Cerebellar nuclear complex (tissue), 1 donor: Measurements from ENCODE around the gene ZNF865.

ENCODE experiments used
- DNase-seq, 2 experiments: peaks; one replicate each; lab custom pipeline; 2025; lab: John Stamatoyannopoulos, UW

The ZNF865 gene

DNA sequence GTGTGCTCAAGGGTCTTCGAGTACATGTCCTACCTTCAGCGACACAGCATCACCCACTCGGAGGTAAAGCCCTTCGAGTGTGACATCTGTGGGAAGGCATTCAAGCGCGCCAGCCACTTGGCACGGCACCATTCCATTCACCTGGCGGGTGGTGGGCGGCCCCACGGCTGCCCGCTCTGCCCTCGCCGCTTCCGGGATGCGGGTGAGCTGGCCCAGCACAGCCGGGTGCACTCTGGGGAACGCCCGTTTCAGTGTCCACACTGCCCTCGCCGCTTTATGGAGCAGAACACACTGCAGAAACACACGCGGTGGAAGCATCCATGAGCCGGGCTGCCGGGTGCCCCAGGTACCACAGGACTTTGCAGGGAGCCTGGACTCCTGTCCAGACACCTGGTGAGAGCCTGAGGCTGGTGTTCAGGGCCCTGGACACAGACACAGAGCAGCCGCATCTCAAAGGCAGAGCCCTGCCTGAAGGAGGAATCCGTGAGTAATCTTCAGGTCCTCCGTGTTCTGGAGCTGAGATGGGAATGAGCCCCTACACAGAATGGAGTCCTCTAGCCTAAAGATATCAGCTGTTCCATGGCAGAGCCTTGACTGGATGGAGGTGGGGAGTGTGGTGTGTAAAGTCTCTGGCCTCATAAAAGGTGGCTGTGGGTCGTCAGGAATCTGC, 39.5 kb downstream of the ZNF865 start:
- DNase-seq: no peak

DNA sequence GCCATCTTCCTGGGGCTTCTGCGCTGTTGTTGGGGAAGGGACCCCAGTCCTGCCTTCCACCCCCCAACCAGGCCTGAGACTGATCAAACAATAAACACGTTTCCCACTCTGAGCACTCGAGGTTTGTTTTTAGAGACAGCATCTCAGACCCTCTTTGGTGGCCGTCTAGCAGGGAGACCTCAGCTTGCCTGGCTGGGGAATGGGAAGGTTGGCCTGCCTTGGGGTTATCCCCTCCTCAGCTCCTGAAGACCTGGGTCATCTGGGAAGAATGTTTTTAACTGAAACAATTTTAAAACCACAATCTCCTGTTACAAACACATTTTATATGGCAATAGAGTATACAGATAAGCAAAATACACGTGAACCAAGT, 40.0 kb downstream of the ZNF865 start:
- no peak for DNase-seq

DNA sequence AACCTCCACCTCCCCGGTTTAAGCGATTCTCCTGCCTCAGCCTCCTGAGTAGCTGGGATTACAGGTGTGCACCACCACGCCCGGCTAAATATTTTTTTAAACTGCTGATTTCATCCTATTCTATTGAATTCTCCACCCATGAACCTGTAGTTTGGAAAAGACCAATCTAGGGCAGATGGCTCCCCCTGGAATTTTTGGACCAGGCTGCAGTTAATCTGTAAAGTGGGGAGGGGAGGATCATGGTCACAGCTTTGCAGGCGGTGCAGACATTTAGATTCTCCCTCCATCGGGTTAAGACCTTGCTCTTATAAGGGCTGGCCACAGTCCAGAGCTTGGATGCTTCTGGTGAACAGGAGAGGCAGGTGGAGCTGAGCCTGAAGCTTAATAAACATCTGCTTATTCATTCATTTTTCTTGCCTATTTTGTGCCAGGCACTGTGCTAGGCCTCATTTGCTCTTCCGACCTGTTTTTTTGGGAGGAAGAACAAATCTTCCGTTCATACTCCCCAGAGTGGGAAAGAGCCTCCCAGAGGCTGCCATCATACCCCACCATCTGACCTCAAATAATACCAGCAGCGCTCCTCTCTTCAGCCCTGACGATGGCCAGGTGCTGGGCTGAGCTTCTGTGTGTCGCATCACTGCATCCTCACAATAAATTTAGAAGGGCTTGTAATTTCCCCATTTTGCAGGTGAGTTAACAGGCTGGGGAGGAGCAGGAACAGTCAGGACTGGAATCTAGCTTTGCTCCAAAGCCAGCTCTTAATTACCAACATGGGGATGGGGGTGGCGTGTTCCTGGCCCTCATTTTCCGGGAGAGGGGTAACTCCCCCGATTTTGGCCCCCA, 41.7 kb downstream of the ZNF865 start:
- no peak for DNase-seq

DNA sequence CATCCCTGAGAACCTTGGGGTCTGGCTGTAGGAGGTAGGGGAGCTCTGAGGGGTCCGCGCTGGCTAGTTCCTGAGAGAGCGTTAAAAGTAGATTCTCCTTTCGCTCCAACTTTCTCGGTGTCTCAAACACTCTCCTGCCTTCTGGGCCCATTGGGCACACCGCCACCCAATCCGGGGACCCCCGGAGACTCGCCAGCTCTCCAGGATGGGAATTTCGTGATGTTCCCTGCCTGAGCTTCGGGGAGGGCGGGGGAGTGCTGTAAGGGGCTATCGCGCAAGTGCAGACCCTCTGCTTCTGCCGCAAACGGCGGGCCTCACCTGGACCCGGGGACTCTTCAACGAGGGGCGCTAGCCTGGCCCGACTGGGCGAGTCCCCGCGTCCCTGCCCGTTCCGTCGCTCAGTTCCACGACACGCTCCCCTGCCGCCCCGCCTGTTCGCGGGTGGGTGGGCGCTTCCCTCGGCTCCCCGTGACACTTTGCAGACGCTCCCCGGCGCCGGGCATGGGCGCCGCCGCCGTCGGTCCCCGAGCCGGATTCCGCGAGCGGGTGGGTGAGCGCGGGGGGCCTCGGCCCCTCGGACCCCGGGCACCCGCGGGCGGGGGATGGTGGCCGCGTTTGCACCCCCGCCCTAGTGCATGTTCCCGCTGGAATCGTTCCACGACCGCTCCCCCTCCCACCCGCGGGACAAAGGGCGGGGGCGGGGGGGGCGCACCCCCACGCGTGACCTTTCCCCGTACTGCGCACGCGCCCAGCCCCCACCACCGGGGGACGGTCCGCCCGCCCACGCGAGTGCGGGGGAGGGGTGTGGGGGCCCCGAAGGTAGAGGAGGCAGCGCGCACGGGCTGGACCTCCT, 42.5 kb downstream of the ZNF865 start, which contains the start of gene CCDC106:
CCDC106 (plus strand) TSS at position 481 of the 853 bp plus-strand sequence. CDS start 835 bp downstream, outside the sequence.
- DNase-seq: peak in 1 of 2 experiments; percentile 35

DNA sequence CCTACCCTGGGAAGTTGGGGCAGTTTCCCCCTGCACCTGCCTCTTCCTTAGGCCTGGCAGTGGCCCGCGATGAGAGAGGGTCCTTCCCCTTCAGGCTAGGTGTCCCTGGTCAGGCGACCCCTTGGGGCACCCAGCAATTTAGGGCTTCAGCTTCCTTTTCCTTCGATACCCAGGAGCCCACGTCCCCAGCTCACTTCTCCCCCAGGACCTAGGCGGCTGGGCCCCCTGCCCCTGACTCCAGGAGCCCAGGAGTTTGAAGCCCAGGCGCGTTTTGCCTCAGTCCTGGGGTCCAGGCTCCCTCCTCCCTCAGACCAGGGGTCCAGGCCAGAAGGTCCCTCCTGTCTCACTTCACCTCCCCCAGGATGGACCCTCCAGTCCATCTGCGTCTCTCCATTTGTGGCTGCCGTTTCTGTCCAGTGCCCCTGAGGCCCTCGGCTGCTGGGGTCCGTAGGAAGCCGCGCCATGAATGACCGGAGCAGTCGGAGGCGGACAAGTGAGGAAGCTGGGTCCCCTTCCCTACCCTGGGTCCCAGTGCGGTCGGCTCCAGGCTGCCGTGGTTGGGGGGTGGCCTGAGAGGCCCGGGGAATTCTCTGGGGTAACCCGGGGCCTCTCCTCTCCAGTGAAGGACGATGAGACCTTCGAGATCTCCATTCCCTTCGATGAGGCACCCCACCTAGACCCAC, 43.3 kb downstream of the ZNF865 start:
- DNase-seq: no peak

DNA sequence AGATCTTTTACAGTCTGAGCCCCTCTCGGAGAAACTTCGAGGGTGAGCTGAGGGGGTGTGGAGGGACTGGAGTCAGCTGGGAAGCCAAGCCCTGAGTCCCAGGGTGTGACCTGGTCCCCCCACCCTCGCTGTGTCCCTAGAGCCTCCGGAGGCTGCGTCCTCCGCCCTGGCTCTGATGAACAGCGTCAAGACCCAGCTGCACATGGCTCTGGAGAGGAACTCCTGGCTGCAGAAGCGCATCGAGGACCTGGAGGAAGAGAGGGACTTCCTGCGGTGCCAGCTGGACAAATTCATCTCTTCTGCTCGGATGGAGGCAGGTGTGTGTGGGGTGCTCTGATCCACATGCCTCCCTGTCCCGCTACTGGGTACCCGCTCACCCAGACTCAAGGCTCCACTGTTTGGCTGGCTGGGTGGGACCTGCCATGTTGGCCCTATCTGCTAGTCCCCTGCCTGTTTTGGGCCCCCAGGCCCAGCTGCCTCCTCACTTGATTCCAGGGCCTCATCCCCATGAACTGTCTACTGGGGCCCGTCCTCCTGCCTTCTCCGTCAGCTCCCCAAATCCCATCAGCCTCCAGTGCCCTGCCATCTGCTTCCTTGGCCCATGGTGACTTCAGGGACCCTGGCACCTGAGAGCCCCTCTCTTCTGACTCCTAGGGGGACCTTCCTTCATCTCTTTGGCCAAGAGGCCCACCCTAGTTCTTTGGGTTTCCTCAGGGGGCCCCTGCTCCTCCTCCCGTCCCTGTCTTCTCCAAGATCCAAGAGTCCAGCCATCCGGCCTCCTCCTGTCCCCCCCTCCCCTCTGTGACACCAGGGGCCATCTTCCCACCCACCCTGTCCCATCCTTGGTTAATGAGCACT, 44.0 kb downstream of the ZNF865 start:
- no peak for DNase-seq

DNA sequence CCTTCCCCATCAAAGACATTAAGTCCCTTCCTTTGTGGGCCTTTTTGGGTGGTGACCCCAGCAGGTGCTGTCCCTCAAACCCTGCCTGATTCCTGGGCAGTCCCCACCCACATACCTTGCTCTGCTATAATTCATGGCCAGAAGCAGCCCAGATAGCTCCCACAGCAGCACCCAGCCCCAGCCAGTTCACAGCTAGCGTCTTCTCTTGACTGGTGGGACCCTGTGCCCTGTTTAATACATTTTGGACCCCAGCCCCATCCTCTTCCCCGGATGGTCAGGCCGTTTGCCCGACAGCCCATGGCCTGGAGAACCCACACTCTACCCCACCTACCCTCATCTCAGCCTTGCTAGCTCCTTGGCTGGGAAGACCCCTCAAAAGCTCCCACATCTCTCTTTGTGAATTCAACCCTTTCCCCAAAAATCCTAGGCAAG, 44.7 kb downstream of the ZNF865 start:
- no peak for DNase-seq

DNA sequence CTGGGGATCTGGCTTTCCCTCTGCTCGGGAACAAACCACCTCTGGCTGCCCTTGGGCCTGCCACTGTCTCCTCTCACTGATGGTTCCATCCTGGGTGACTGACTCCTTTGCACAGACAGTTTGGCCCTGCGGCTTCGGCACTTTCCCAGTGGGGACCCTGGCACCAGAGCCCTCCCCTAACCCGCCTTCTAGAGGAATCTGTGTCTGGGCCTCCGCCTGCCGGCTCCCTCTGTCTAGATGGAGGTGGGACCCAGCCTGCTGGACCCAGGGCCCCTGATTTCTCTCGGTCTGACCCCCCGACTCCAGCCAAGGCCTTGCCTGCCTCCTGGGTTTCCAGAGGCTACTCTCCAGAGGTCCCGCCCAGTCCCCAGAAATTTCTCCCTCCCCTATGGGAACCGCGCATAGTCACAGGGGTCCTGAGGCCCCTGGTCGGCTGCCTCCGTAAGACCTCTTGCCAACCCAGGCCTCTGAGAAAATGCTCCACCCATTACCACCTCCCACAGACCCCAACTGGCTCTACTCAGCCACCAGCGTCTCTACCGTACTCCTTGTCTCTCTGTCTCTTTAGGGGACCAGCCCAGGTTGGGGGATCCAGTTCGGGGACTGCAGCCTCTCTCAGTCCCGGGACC, 45.3 kb downstream of the ZNF865 start:
- DNase-seq: no peak

DNA sequence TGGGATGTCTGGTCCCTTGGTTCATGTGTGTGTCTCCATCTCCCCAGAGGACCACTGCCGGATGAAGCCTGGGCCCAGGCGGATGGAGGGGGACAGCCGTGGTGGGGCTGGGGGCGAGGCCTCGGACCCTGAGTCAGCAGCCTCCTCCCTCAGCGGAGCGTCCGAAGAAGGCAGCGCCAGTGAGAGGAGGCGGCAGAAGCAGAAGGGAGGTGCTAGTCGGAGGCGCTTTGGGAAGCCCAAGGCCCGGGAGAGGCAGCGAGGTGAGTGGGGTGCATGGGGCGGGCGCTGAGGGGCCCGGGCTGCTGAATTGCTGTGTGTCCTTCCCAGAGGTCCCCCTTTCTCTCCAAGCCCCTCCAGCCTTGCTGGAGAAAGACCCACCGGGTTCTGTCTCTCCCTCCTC, 45.8 kb downstream of the ZNF865 start:
- DNase-seq: no peak

DNA sequence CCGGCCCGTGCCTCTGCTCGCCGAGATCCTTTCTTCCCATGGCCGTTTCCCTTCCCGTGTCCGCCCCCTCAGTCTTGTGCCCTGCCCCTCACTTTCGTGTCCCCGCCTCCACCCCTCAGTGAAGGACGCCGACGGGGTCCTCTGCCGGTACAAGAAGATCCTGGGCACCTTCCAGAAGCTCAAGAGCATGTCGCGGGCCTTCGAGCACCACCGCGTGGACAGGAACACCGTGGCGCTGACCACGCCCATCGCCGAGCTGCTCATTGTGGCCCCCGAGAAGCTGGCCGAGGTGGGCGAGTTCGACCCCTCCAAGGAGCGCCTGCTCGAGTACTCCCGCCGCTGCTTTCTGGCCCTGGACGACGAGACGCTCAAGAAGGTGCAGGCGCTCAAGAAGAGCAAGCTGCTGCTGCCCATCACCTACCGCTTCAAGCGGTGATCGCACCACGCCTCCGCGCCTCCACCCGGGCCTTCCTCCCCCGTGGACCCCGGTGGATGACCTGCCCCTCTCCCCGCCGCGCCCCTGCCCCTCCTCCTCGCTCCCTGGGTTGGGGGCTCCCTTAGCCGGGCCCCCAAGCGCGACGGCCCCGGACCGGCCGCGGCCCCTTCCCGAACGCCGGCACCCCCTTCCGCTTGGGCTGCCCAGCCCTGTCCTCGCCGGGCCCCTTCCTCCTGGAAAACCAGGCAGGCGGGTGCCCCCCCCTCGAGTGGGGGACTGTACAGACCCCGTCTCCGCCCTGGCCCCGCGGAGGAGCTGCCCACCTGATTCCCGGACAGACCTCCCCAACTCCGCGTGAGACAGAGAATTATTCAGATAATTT, 47.1 kb downstream of the ZNF865 start:
- DNase-seq: no peak

DNA sequence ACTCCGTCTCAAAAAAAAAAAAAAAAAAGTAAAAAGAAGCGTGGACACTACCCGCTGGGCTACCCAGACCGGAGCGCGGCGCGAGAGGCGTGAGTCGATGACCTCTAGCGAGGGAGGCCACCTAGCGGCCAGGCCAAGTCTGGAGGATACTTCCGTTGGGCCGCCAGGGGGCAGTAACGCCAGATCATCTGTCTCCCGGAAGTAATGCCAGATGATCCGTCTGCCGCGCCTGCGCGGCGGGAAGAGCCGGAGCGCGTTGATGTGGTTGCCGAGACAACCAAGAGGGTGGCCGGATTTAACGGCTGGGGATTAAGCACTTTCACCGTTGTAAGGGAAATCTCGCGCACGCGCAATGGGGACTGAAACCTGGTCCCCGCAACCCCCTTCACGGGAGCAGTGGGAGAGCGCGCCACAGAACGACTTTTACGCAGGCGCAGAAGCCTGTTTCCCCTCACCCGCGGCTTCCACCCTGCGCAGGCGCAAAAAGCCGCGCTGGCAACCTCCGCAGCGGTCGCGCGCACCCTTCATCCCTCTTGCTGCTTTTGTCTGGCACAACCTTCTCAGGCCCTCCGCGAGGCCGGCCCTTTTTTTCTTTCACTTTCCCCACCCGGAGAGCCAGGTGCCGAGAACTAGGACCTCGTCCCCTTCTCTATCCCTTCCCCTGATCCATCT, 48.3 kb downstream of the ZNF865 start:
- peak; percentile 67 to 94 for DNase-seq

DNA sequence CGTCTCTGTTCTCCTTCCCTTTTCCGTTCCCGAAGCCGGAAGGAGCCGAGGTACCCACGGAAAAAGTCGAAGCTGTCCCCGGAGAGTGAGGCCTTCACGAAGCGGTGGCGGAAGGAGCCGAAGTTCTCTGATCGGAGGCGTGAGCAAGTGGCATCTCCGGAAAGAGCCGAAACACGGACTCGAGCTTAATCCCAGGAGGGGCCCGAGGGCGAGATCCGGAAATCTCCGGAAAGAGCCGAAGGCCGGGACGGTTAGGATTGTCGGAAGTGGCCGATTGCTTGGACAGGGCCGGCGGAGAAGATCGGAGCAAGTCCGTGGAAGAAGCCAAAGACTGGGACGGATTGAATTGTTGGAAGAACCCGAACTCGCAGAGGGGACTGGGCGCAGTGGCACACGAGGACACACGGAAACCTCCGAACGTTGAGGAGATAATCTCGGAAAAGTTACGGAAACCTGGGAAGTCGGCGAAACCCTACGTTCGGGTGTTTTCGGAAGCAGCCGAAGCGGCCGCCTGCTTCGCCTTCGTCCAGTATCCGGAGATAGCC, 48.9 kb downstream of the ZNF865 start:
- peak; percentile 75 to 95 for DNase-seq

DNA sequence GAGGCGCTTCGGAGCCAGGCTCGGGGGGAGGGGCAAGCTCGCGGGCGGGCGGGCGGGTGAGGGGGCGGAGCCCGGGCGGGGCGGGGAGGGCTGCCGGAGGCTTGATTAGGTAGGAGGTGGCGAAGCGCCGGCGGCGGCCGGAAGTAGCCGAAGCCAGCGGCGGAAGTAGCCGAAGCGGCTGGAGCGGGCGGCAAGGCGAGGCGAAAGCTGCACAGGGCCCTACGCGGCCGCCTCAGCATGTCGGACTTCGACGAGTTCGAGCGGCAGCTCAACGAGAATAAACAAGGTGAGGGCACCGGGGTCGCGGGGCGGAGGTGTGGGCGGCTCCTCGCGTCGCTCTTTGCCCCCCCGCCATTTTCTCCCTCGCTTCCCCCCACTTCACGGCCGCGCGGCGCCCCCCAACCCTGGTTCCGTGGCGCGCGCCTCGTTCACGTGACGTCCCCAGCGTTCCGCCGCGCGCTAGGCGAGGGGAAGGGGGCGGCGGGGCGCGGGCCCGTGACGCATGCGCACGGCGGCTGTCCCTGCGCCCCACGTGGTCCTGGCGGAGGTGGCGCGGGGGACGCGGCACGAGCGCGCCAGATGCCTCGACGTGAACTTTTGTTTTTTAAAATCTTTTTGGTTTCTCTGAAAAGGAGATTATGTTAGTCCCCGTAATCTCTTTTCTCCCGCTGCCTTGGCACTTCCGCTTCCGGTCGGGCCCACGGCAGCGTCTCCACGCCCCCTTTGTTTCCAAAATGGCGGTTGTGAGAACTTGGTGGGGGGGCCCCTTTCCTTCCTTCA, 49.6 kb downstream of the ZNF865 start, which contains the start of gene U2AF2:
U2AF2 (plus strand) TSS at position 168 of the 780 bp plus-strand sequence; CDS start at position 238, 70 bp downstream.
- DNase-seq: peak; percentile 75 to 87

DNA sequence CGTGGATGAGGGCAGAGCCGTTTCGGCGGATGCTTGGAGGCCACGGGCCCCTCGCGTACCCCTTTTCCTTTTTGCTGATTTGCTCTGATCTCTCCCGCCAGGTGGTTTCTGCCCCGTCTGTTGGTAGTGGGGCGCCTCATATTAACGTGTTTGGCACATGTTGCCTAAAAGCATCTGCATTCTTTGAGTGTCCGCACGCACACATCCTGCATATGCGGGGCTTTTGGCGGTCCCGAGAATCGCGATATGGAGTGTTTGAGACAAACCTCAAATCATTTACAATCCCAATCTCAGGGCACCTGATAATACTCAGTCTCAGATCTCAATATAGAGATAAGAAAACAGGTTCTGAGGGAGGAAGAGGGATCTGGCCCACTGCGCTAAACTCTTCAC, 50.2 kb downstream of the ZNF865 start:
- no peak for DNase-seq

DNA sequence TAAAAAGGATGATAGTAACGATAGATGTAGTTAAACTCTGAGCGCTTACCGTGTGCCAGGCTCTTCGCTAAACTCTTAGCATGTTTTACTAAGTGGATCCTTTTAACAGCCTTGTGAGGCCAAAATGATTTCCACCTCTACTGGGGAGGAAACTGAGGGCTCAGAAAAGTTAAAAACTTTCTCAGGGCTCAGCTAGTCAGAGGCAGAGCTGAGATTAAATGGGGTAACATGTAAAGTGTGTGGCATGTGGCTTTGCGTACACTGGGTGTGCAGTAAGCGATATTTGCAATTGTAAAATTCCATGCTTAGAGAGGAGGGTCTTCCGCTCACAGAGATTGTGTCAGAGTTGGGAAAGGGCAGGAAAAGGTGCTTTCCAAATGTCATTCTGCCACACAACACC, 51.1 kb downstream of the ZNF865 start:
- DNase-seq: no peak

DNA sequence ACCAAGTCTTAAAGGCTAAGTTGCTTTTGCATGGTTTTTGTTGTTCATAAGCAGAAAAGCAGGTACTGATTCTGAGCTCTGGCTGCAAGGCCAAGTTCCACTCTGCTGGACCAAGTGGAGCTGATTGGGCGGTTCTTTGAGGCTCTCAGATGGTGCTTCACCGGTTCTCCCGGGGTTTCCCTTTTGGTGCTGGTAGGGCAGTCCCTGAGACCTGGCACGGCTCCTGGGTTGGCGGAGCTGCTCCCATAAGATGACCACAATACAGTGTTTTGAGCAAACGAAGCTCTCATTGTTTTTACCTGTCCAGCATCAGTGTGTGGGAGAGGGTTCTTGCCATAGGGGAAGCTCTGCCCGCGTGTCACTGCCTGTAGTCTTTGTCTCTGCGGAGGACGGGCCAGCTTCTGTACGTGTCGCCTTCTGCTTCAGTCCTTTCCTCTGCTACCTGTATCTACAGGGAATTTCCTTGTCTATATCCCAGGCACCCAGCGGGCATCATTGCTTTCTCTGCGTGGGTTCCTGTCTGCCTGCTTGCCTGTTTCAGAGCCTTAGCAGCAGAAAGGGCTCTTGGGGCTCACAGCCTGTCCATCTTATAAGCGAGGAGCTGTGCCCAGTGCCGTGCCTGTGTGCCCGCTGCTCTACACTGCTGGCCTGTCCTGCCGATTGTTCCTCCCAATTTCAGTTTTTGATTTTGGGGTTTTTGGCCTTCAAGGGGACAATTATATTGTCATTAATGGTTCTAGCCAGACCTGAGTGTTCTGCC, 51.7 kb downstream of the ZNF865 start:
- DNase-seq: no peak
